ENCODE results near the gene GPR50. TPM values are rescaled to one million over a fixed set of nuclear protein-coding genes. Genes with fewer than 3 reads are reported as not detected.

The GPR50 gene
- total and polyA plus RNA-seq, 10 of the 15 experiments (the other 5 are each of a cell fraction or from before 2014, with no cell fraction given) = 0.03 to 0.08 (median 0.04) TPM; not detected in 7

DNA sequence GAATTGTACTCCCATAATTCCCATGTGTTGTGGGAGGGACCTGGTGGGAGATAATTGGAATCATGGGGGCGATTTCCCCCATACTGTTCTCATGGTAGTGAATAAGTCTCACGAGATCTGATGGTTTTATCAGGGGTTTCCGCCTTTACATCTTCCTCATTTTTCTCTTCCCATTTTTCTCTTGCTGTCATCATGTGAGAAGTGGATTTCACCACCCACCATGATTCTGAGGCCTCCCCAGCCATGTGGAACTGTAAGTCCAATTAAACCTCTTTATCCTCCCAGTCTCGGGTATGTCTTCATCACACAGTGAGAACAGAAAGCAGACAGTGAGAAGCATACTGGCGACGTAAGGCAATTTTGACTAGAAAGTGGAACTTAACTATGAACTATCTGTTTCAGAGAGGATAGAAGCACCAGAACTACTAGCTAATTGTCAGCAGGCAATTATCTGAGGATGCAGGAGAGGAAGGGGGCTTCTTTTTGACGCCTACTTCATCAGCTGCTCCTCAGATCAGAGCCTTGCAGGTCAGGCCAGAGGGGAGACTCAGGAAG, 8.5 kb upstream of the GPR50 start:
- Histone ChIP-seq H3K4me1 (ENCODE audit: control insufficient read depth, insufficient read depth, low read length) (no peaks in the 10 kb centered on the region), H3K9ac (ENCODE audit: control insufficient read depth, insufficient read depth, low read length) (no peak overlapping the region), H4K20me1 (ENCODE audit: control insufficient read depth, insufficient read depth) (no peaks in the 10 kb centered on the region), H3K79me2 (ENCODE audit: control insufficient read depth, insufficient read depth, low read length) (no peaks in the 10 kb centered on the region), H3K4me3 (no peak overlapping the region), H3K27me3 (replicated peaks in 1 of 2; ENCODE audit: control insufficient read depth in 2 of 2, insufficient read depth in 2 of 2, low read length in 1 of 2) (no peaks in the 10 kb centered on the region), H2AFZ (ENCODE audit: control insufficient read depth, low read depth, low read length) (no peak overlapping the region), H3K27ac (ENCODE audit: control insufficient read depth, insufficient read depth) (no peak overlapping the region), H3K4me2 (ENCODE audit: control insufficient read depth, insufficient read depth) (no peak overlapping the region), H3K36me3 (ENCODE audit: control insufficient read depth in 2 of 2, insufficient read depth in 2 of 2, low read length in 1 of 2) (no peaks in the 10 kb centered on the region), H3K9me3 (replicated peaks; ENCODE audit: control insufficient read depth, insufficient read depth, low read length) (no peaks in the 10 kb centered on the region)
- in situ Hi-C loops (cut with MboI) = no loop called here
- 36% methylated on average over 7 of the region's 7 CpGs for WGBS (ENCODE audit: insufficient coverage, insufficient replicate concordance, low lambda C conversion rate, missing lambda C conversion rate)
- POLR2A ChIA-PET = no interaction called here
- CTCF ChIA-PET = interaction anchor here (1.1 kb wide), 1 partner anchor 193 kb away, joined by 3 read pairs; no protein-coding TSS in a partner anchor
- RAD21 ChIA-PET (ENCODE audit: unreplicated experiment) = no interaction called here
- FAIRE-seq (no peak), DNase-seq (ENCODE audit: low read depth, low spot score) (no peak), ATAC-seq (no peak)
- SMC1A ChIA-PET (ENCODE audit: uncharacterized antibody, unreplicated experiment) = no interaction called here
- TF ChIP-seq MLLT1 (IDR thresholded peaks at IDR 0.05) = no peak
- TF ChIP-seq CEBPB (IDR thresholded peaks at IDR 0.05; ENCODE audit: borderline replicate concordance in 1 of 2, low read depth in 2 of 2, low read length in 2 of 2) = no peak
- TF ChIP-seq PRDM15 (CRISPR knock-in tag; IDR thresholded peaks at IDR 0.05) = no peak
- TF ChIP-seq LARP7 (IDR thresholded peaks at IDR 0.05) = no peak
- TF ChIP-seq, protein P1, sequence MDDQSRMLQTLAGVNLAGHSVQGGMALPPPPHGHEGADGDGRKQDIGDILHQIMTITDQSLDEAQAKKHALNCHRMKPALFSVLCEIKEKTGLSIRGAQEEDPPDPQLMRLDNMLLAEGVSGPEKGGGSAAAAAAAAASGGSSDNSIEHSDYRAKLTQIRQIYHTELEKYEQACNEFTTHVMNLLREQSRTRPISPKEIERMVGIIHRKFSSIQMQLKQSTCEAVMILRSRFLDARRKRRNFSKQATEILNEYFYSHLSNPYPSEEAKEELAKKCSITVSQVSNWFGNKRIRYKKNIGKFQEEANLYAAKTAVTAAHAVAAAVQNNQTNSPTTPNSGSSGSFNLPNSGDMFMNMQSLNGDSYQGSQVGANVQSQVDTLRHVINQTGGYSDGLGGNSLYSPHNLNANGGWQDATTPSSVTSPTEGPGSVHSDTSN (IDR thresholded peaks at IDR 0.05; ENCODE audit: insufficient replicate concordance, low read depth, low read length) = no peak
- TF ChIP-seq TCF7 (IDR thresholded peaks at IDR 0.05; ENCODE audit: borderline replicate concordance) = no peak
- no peak for TF ChIP-seq CBX5 (IDR thresholded peaks at IDR 0.05; ENCODE audit: low read depth)
- no peak for TF ChIP-seq JUNB (IDR thresholded peaks at IDR 0.05)
- BruUV-seq (replicated peaks) = no TSS peak
- intact Hi-C loops (cut with micrococcal nuclease; ENCODE audit: unreplicated experiment) = no loop called here
